ENCODE results near the gene TOR1AIP1.

TOR1AIP1 gene

DNA sequence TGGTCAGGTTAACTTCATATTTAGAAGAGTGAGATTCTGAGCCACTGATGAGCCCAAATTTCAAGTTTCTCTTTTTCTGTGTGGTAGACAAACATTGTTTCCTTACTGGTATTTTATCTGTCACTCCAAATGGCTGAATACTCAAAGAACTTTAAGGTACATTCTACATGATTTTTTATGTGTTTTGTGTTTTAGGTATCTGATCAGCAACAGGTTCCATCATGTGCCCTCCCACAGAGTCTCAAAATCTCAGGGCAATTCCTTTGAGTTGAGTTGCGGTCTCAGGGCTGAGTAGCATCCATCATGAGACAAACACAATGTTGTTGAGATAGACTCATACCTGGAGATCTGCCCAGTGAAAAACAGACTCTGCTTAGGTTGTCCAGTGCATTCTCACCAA, 57.9 kb downstream of the TOR1AIP1 start:
- TF ChIP-seq ZBTB7A (IDR thresholded peaks at IDR 0.05; ENCODE audit: low read depth) (no peak), CEBPB (IDR thresholded peaks at IDR 0.05) (no peak), TEAD4 (IDR thresholded peaks at IDR 0.05) (no peak), EGR1 (IDR thresholded peaks at IDR 0.05) (no peak), NFIC (IDR thresholded peaks at IDR 0.05) (no peak), CREB1 (IDR thresholded peaks at IDR 0.05; ENCODE audit: low read depth) (no peak), RAD21 (IDR thresholded peaks at IDR 0.05; ENCODE audit: low read depth) (no peak), YY1 (IDR thresholded peaks at IDR 0.05; ENCODE audit: low read depth) (no peak), FOXM1 (IDR thresholded peaks at IDR 0.05; ENCODE audit: borderline replicate concordance, low read depth) (no peak), TAF1 (IDR thresholded peaks at IDR 0.05; ENCODE audit: low read depth) (no peak), TCF12 (IDR thresholded peaks at IDR 0.05; ENCODE audit: low read depth) (no peak), EP300 (IDR thresholded peaks at IDR 0.05; ENCODE audit: borderline replicate concordance) (no peak)
- TF ChIP-seq, protein P1, sequence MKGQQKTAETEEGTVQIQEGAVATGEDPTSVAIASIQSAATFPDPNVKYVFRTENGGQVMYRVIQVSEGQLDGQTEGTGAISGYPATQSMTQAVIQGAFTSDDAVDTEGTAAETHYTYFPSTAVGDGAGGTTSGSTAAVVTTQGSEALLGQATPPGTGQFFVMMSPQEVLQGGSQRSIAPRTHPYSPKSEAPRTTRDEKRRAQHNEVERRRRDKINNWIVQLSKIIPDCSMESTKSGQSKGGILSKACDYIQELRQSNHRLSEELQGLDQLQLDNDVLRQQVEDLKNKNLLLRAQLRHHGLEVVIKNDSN (IDR thresholded peaks at IDR 0.05): no peak
- TF ChIP-seq, protein P2, sequence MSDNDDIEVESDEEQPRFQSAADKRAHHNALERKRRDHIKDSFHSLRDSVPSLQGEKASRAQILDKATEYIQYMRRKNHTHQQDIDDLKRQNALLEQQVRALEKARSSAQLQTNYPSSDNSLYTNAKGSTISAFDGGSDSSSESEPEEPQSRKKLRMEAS (IDR thresholded peaks at IDR 0.05): no peak
- TF ChIP-seq, protein P3, sequence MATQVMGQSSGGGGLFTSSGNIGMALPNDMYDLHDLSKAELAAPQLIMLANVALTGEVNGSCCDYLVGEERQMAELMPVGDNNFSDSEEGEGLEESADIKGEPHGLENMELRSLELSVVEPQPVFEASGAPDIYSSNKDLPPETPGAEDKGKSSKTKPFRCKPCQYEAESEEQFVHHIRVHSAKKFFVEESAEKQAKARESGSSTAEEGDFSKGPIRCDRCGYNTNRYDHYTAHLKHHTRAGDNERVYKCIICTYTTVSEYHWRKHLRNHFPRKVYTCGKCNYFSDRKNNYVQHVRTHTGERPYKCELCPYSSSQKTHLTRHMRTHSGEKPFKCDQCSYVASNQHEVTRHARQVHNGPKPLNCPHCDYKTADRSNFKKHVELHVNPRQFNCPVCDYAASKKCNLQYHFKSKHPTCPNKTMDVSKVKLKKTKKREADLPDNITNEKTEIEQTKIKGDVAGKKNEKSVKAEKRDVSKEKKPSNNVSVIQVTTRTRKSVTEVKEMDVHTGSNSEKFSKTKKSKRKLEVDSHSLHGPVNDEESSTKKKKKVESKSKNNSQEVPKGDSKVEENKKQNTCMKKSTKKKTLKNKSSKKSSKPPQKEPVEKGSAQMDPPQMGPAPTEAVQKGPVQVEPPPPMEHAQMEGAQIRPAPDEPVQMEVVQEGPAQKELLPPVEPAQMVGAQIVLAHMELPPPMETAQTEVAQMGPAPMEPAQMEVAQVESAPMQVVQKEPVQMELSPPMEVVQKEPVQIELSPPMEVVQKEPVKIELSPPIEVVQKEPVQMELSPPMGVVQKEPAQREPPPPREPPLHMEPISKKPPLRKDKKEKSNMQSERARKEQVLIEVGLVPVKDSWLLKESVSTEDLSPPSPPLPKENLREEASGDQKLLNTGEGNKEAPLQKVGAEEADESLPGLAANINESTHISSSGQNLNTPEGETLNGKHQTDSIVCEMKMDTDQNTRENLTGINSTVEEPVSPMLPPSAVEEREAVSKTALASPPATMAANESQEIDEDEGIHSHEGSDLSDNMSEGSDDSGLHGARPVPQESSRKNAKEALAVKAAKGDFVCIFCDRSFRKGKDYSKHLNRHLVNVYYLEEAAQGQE (IDR thresholded peaks at IDR 0.05; ENCODE audit: low read depth): no peak

DNA sequence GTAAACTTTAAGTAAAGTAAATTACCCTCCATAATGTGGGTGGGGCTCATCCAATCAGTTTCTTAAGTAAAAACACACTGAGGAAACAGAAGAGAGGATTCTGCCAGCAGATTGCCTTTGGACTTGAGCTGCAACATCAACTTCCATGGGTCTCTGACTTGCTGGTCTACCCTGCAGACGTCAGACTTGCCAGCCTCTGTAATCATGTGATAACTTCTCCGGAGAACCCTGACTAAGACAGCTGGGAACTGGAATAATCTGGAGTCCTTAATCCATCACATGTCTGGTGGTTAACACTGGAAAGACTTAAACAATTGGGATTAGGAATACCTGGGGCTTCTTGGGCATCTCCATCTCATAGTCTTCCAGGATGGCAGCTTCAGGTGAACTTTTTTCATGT, 59.4 kb downstream of the TOR1AIP1 start:
- TF ChIP-seq, protein P1 (IDR thresholded peaks at IDR 0.05): no peak
- no peak for TF ChIP-seq FOXM1 (IDR thresholded peaks at IDR 0.05; ENCODE audit: borderline replicate concordance, low read depth)

DNA sequence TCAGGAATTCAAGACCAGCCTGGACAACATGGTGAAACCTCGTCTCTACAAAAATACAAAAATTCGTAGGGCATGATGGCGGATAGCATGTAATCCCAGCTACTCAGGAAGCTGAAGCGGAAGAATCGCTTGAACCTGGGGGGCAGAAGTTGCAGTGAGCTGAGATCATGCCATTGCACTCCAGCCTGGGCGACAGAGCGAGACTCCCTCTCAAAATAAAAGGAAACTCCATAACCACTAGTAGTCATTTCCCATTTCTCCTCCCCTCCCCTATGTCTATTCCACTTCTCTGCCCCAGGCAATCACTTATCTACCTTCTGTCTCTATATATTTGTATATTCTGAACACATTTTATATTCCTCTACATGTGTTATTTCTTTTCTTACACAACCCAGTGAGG, 68.6 kb downstream of the TOR1AIP1 start:
- no peak for TF ChIP-seq EGR1 (IDR thresholded peaks at IDR 0.05)
- TF ChIP-seq EP300 (IDR thresholded peaks at IDR 0.05; ENCODE audit: borderline replicate concordance): no peak
- no peak for TF ChIP-seq YY1 (IDR thresholded peaks at IDR 0.05; ENCODE audit: low read depth)
- no peak for TF ChIP-seq CREB1 (IDR thresholded peaks at IDR 0.05; ENCODE audit: low read depth)
- no peak for TF ChIP-seq NFIC (IDR thresholded peaks at IDR 0.05)
- no peak for TF ChIP-seq TEAD4 (IDR thresholded peaks at IDR 0.05)
- TF ChIP-seq FOXM1 (IDR thresholded peaks at IDR 0.05; ENCODE audit: borderline replicate concordance, low read depth): no peak
- TF ChIP-seq, protein P1 (IDR thresholded peaks at IDR 0.05): no peak
- no peak for TF ChIP-seq TAF1 (IDR thresholded peaks at IDR 0.05; ENCODE audit: low read depth)

DNA sequence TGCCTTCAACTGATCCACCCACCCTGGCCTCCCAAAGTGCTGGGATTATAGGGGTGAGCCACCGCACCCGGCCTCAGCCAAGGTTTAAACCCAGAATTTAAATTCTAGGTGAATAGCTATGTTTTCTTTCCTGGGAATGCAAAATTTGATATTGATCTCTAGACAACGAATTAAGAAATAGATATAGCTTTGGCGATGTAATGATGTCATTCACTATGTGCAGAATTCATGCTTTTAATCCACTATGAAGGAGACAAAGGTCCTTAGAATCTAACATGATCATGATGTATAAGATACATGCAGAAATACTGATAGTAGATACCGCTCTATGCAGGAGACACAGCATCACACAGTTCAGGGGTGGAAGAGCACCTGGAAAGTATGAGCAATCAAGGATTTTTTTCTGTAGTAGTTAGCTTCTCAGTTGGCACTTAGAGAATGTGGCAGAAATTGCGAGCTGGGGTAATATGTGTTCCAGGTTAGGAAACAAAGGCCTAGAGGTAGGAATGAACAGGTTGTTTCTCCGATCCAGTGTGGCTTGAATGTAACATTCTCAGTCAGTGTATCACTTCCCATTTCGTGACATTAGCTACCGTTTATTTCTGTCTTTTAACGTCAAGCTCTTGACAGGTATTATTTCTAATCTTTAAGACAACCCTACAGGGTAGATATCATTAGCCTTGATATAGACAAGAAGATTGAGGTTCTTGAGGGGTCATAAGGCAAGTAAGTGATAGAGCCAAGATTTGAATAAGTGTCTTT, 69.5 kb downstream of the TOR1AIP1 start:
- no peak for TF ChIP-seq TEAD4 (IDR thresholded peaks at IDR 0.05)
- no peak for TF ChIP-seq CEBPB (IDR thresholded peaks at IDR 0.05)
- TF ChIP-seq FOXM1 (IDR thresholded peaks at IDR 0.05; ENCODE audit: borderline replicate concordance, low read depth): no peak
- no peak for TF ChIP-seq RAD21 (IDR thresholded peaks at IDR 0.05; ENCODE audit: low read depth)
- no peak for TF ChIP-seq TCF12 (IDR thresholded peaks at IDR 0.05; ENCODE audit: low read depth)
- no peak for TF ChIP-seq TAF1 (IDR thresholded peaks at IDR 0.05; ENCODE audit: low read depth)
- TF ChIP-seq, protein P1 (IDR thresholded peaks at IDR 0.05): no peak
- TF ChIP-seq CREB1 (IDR thresholded peaks at IDR 0.05; ENCODE audit: low read depth): no peak

DNA sequence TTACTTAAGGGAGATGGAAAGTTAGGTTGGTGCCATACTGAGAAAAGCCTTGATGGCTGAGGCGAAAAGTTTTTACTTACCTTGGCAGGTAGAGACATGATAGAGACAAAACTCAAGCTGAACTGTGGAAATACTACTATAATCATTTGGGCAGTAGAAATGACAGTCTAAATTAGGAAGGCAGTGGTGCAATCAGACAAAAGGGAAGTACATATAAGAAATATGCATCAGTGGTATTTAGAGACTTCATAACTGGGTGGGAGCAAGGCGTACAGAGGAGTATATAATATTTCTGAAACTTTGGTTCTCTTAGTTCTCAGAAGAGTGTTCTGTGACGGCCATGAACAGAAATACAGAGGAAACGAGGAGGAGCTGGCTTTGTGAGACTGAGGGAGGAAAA, 70.1 kb downstream of the TOR1AIP1 start:
- TF ChIP-seq TEAD4 (IDR thresholded peaks at IDR 0.05) (no peak), CEBPB (IDR thresholded peaks at IDR 0.05) (no peak), ZBTB7A (IDR thresholded peaks at IDR 0.05; ENCODE audit: low read depth) (no peak), TAF1 (IDR thresholded peaks at IDR 0.05; ENCODE audit: low read depth) (no peak), RAD21 (IDR thresholded peaks at IDR 0.05; ENCODE audit: low read depth) (no peak), NFIC (IDR thresholded peaks at IDR 0.05) (no peak), EGR1 (IDR thresholded peaks at IDR 0.05) (no peak), CREB1 (IDR thresholded peaks at IDR 0.05; ENCODE audit: low read depth) (no peak), TCF12 (IDR thresholded peaks at IDR 0.05; ENCODE audit: low read depth) (no peak), YY1 (IDR thresholded peaks at IDR 0.05; ENCODE audit: low read depth) (no peak)
- TF ChIP-seq, protein P1 (IDR thresholded peaks at IDR 0.05): no peak
- TF ChIP-seq, protein P2 (IDR thresholded peaks at IDR 0.05): no peak

DNA sequence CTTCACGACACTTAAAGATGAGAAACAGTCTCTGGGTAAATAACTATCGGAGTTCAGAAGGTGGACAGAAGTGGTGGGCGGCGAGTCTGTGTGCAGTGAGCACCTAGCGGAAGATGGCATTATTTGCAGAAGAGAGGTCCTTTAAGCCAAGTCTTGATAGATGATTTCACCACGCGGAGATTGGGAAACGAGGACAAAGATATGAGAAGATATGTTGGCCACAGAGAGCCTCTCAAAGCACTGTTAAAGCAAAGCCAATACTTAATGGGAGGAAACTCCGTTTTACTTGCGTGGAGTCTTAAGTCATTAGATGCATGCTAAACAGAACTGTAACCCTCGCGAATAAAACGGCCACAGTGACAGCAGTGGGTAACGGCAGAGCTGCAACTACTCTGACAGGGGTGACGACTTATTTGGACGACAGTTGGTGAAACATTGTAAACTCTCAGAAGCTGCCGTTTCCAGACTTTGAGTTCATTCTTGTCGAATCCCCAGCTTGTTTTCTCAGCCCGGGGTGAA, 71.9 kb downstream of the TOR1AIP1 start:
- TF ChIP-seq CREB1 (IDR thresholded peaks at IDR 0.05; ENCODE audit: low read depth) (no peak), CEBPB (IDR thresholded peaks at IDR 0.05) (no peak), EGR1 (IDR thresholded peaks at IDR 0.05) (no peak), TCF12 (IDR thresholded peaks at IDR 0.05; ENCODE audit: low read depth) (no peak), FOXM1 (IDR thresholded peaks at IDR 0.05; ENCODE audit: borderline replicate concordance, low read depth) (no peak), YY1 (IDR thresholded peaks at IDR 0.05; ENCODE audit: low read depth) (no peak), EP300 (IDR thresholded peaks at IDR 0.05; ENCODE audit: borderline replicate concordance) (no peak), TAF1 (IDR thresholded peaks at IDR 0.05; ENCODE audit: low read depth) (no peak), RAD21 (IDR thresholded peaks at IDR 0.05; ENCODE audit: low read depth) (no peak), TEAD4 (IDR thresholded peaks at IDR 0.05) (no peak), ZBTB7A (IDR thresholded peaks at IDR 0.05; ENCODE audit: low read depth) (no peak), NFIC (IDR thresholded peaks at IDR 0.05) (no peak)
- TF ChIP-seq, protein P2 (IDR thresholded peaks at IDR 0.05): no peak
- TF ChIP-seq, protein P3 (IDR thresholded peaks at IDR 0.05; ENCODE audit: low read depth): no peak
- TF ChIP-seq, protein P1 (IDR thresholded peaks at IDR 0.05): no peak

Measured in Ishikawa (cell line).